HepG2 (cell line): ENCODE results near the gene PHTF1. TPM values are rescaled to one million over a fixed set of nuclear protein-coding genes. Genes with fewer than 3 reads are reported as not detected.

ENCODE experiments used
- ATAC-seq: fragments of 200-7000 bp; cut with Tn5 transposase; 3 replicates; pipeline ENCODE4 v1.9.1; 2020; ENCODE audit warnings: mild to moderate bottlenecking, moderate library complexity
- BruUV-seq: library from RNA; stranded (reverse); fragments of 400-500 nt; replicated peaks from 2 replicates; lab custom pipeline; 2021; lab: Mats Ljungman, UMichigan
- CTCF ChIA-PET: fragments of 300-600 bp; formaldehyde crosslinking; extraction: SDS; loops from one replicate; lab custom pipeline; 2021; ENCODE audit warnings: low total read pairs, inconsistent platforms, low intra/inter-chr PET ratio; lab: Yijun Ruan, JAX
- POLR2A ChIA-PET: fragments of 350-600 bp; sonication (Branson Sonifier 250); formaldehyde crosslinking; loops from one replicate; lab custom pipeline; 2020; ENCODE audit warnings: antibody characterized with exemption, inconsistent platforms; lab: Yijun Ruan, JAX
- DNase-seq: peaks from one replicate; pipeline ENCODE4 v3.0.0-alpha.2; 2015; ENCODE audit warnings: low spot score
- FAIRE-seq: peaks from 3 replicates; lab custom pipeline; 2011; peaks lifted over from hg19 to GRCh38; lab: Jason Lieb, UNC
- H2AFZ ChIP-seq: one replicate; pipeline ENCODE4 v1.6.1; 2011; ENCODE audit warnings: low read length, inconsistent platforms
- H3K27ac ChIP-seq: fragments of 300-600 bp; 3 replicates; pipeline ENCODE4 v1.8.0; 2011; ENCODE audit warnings: mixed run types, mild to moderate bottlenecking, mixed read lengths, low read length, inconsistent platforms; ENCODE audit not compliant: insufficient read depth; ENCODE audit errors: extremely low read length
- H3K27me3 ChIP-seq, 2 experiments: fragments of 200-600 bp in 1 of 2; 2 replicates in 1 of 2; 3 replicates in 1 of 2; pipeline versions ENCODE4 v1.6.0 to v1.8.0; 2011; ENCODE audit warnings: low read length in 2 of 2, mild to moderate bottlenecking in 2 of 2, moderate library complexity in 2 of 2, inconsistent platforms in 1 of 2; ENCODE audit not compliant: insufficient read depth in 2 of 2, control insufficient read depth in 1 of 2
- H3K36me3 ChIP-seq, 2 experiments: fragments of 200-600 bp in 1 of 2; replicated peaks in 1 of 2; 2 replicates in 1 of 2; 3 replicates in 1 of 2; pipeline versions ENCODE4 v1.5.1 to v1.8.0; 2011; ENCODE audit warnings: low read length in 2 of 2, inconsistent platforms in 1 of 2; ENCODE audit not compliant: insufficient read depth in 2 of 2, control insufficient read depth in 1 of 2
- H3K4me1 ChIP-seq: 2 replicates; pipeline ENCODE4 v1.5.1; 2012; ENCODE audit warnings: low read length, inconsistent platforms; ENCODE audit not compliant: insufficient read depth
- H3K4me2 ChIP-seq: 2 replicates; pipeline ENCODE4 v1.6.0; 2011; ENCODE audit warnings: low read depth, low read length, inconsistent platforms
- H3K4me3 ChIP-seq, 3 experiments: fragments of 200-600 bp in 1 of 3; sonication (generic), shearing (Covaris generic) in 1 of 3; replicated peaks in 1 of 3; 2 replicates each; pipeline ENCODE4 v1.5.1; 2011 to 2016; ENCODE audit warnings: low read length in 3 of 3, inconsistent platforms in 2 of 3, low read depth in 2 of 3, mild to moderate bottlenecking in 2 of 3, control low read depth in 1 of 3, mixed read lengths in 1 of 3; ENCODE audit not compliant: insufficient read depth in 1 of 3
- H3K79me2 ChIP-seq: one replicate; pipeline ENCODE4 v1.6.1; 2011; ENCODE audit warnings: low read length, inconsistent platforms; ENCODE audit not compliant: insufficient read depth
- H3K9ac ChIP-seq: 2 replicates; pipeline ENCODE4 v1.6.0; 2011; ENCODE audit warnings: mild to moderate bottlenecking, low read depth, low read length, inconsistent platforms; ENCODE audit not compliant: insufficient read depth
- H3K9me3 ChIP-seq: 2 replicates; pipeline ENCODE4 v1.5.1; 2012; ENCODE audit warnings: mild to moderate bottlenecking, low read length
- H4K20me1 ChIP-seq: 2 replicates; pipeline ENCODE4 v1.6.0; 2011; ENCODE audit warnings: inconsistent platforms, mild to moderate bottlenecking, low read length, moderate library complexity; ENCODE audit not compliant: insufficient read depth
- CBX1 ChIP-seq: IDR thresholded peaks from one replicate; pipeline ENCODE4 v1.6.1; 2016; ENCODE audit warnings: antibody characterized with exemption, low read depth
- HES4 ChIP-seq: sonication (generic); formaldehyde crosslinking; IDR thresholded peaks from 2 replicates; pipeline ENCODE4 v1.9.0; 2021; ENCODE audit warnings: mild to moderate bottlenecking, missing genetic modification reagents, borderline replicate concordance
- HNRNPK ChIP-seq: fragments of 200-400 bp; formaldehyde crosslinking; IDR thresholded peaks from 2 replicates; pipeline ENCODE4 v1.6.1; 2018; ENCODE audit warnings: low read length, low read depth, moderate library complexity, mild to moderate bottlenecking; ENCODE audit not compliant: poor library complexity, severe bottlenecking
- KLF11 ChIP-seq: IDR thresholded peaks from 2 replicates; pipeline ENCODE4 v1.6.1; 2016; ENCODE audit warnings: missing compliant biosample characterization
- LBX2 ChIP-seq: sonication (generic); formaldehyde crosslinking; IDR thresholded peaks from 2 replicates; pipeline ENCODE4 v1.5.0; 2020; ENCODE audit warnings: missing genetic modification reagents, mild to moderate bottlenecking, borderline replicate concordance
- NR2F6 ChIP-seq, 2 experiments: IDR thresholded peaks; 2 replicates each; pipeline ENCODE4 v1.6.1; 2016; ENCODE audit warnings: antibody characterized with exemption in 1 of 2, mild to moderate bottlenecking in 1 of 2
- PRPF4 ChIP-seq: fragments of 200-400 bp; formaldehyde crosslinking; IDR thresholded peaks from 2 replicates; pipeline ENCODE4 v1.6.1; 2016; ENCODE audit warnings: low read length, low read depth; ENCODE audit not compliant: poor library complexity, severe bottlenecking
- PTBP1 ChIP-seq: fragments of 200-400 bp; formaldehyde crosslinking; IDR thresholded peaks from 2 replicates; pipeline ENCODE4 v1.6.1; 2018; ENCODE audit warnings: low read length, low read depth; ENCODE audit not compliant: poor library complexity, severe bottlenecking
- RFX1 ChIP-seq: fragments of 450-650 bp; IDR thresholded peaks from 2 replicates; pipeline ENCODE4 v1.6.1; 2017
- TAF15 ChIP-seq: fragments of 200-400 bp; formaldehyde crosslinking; IDR thresholded peaks from one replicate; pipeline ENCODE4 v1.6.1; 2018; ENCODE audit warnings: mild to moderate bottlenecking, low read depth, low read length; ENCODE audit not compliant: poor library complexity, severe bottlenecking
- ZBED4 ChIP-seq: sonication (generic); formaldehyde crosslinking; IDR thresholded peaks from 2 replicates; pipeline ENCODE4 v1.4.0; 2020; ENCODE audit warnings: missing genetic modification reagents, borderline replicate concordance
- WGBS: methylation state at CpG from one replicate; pipeline ENCODE4 v1.1.6; 2017; ENCODE audit warnings: low lambda C conversion rate; 5-methylcytosine and 5-hydroxymethylcytosine counted together
- in situ Hi-C: cut with HindIII; loops from 2 replicates; pipeline ENCODE4 v1.10.0; 2017; ENCODE audit warnings: low pct_unique_long_range_greater_than_20kb; ENCODE audit not compliant: extremely low pct_ligation_motif_present
- intact Hi-C: fragments of 100-400 bp; cut with micrococcal nuclease; formaldehyde crosslinking; loops from one replicate; pipeline ENCODE4 v1.10.0; 2022; ENCODE audit not compliant: unreplicated experiment
- polyA plus RNA-seq, 8 experiments: library from polyadenylated mRNA; depleted of rRNA in 3 of 8; stranded (reverse) in 7 of 8; unstranded in 1 of 8; fragments of >200 nt; fragmentation: Illumina TruSeq in 4 of 8; extraction: Trizol in 4 of 8; gene quantifications; 2 replicates each; pipeline versions ENCODE4 v1.2.1 to v1.2.3, GENCODE V29; 2011 to 2016; ENCODE audit warnings: low read depth in 4 of 8, missing spikeins in 1 of 8, mixed read lengths in 1 of 8; ENCODE audit not compliant: insufficient read depth in 1 of 8
- total RNA-seq, 5 experiments: library from RNA; depleted of rRNA; stranded (reverse); fragments of >200 nt; fragmentation: Illumina TruSeq; extraction: Trizol; gene quantifications; 2 replicates each; pipeline ENCODE4 v1.2.3, GENCODE V29; 2016; ENCODE audit warnings: low read depth in 1 of 5

Gene PHTF1
- total and polyA plus RNA-seq, 2 of the 13 experiments (the other 11 are each of a cell fraction or from before 2014, with no cell fraction given): 5.0 to 19.7 TPM

- TF ChIP-seq ZBED4 (CRISPR knock-in tag) (no peak), KLF11 (CRISPR knock-in tag) (no peak), CBX1 (no peak), LBX2 (CRISPR knock-in tag) (no peak), TAF15 (no peak)
- TF ChIP-seq, all 625 proteins: peak for 0
Measured at GRCh38 chr1:113686891-113687618, 72.2 kb downstream of the PHTF1 start (continued).

DNA sequence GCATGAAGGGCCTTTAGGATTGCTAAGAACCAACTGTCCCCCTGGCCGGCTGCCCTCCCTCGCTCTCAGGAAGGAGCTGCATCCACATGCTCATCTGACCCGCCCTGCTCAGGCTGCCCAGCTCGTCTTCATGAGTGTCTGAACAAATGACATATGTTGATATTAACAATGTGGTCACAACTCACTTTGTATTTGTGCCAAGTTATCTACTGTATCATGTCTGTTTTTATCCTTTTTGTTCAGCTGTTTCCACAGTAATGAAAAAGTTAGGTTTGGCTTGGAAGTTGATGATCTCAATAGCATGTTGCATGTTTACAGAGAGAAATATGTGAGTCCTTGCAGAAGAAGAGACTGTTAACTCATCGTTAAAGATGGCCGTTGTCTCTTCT, 75.1 kb downstream of the PHTF1 start:
- Histone ChIP-seq H3K9ac (no peak overlapping the region), H2AFZ (no peak overlapping the region), H3K4me1 (no peaks in the 10 kb centered on the region), H3K4me3 (no peak overlapping the region), H3K27me3 (no peaks in the 10 kb centered on the region), H3K79me2 (no peaks in the 10 kb centered on the region), H4K20me1 (no peaks in the 10 kb centered on the region), H3K27ac (no peak overlapping the region), H3K36me3 (peaks cover 2 to 12% of the 10 kb centered on the region in 2 experiments; a peak in 1 of 5 replicates), H3K4me2 (no peak overlapping the region), H3K9me3 (no peaks in the 10 kb centered on the region)
- DNase-seq (no peak), FAIRE-seq (no peak), ATAC-seq (no peak)
- ChIA-PET CTCF (no interaction called here), POLR2A (no interaction called here)
- no TSS peak for BruUV-seq
- in situ Hi-C loops: no loop called here
- intact Hi-C loops: no loop called here
- WGBS: 95% methylated on average over 6 of the region's 6 CpGs
- TF ChIP-seq LBX2 (CRISPR knock-in tag) (no peak), NR2F6 (IDR thresholded peaks at IDR 0.05) (no peak), NR2F6 (CRISPR knock-in tag; IDR thresholded peaks at IDR 0.05) (no peak), PRPF4 (no peak), RFX1 (no peak), HNRNPK (no peak), HES4 (CRISPR knock-in tag) (no peak), PTBP1 (no peak)
